ENCODE results near the gene ID1.
"Not testable (repeated sequence)": the region's sequence is repeated elsewhere in the genome, so short reads cannot be mapped to it uniquely, and the experiment has no call there.

ID1 gene

GRCh38 chr20:31638816-31639215 is 33.7 kb downstream of the ID1 start:
- DNase-seq: no peak

GRCh38 chr20:31640259-31640658 is 35.2 kb downstream of the ID1 start:
- DNase-seq: no peak

- no peak for DNase-seq
Measured at GRCh38 chr20:31641391-31641790, 36.3 kb downstream of the ID1 start.

- no peak for DNase-seq
Measured at GRCh38 chr20:31642837-31643236, 37.7 kb downstream of the ID1 start.

- no peak for DNase-seq
Measured at GRCh38 chr20:31643522-31643921, 38.4 kb downstream of the ID1 start.

- DNase-seq: no peak
Measured at GRCh38 chr20:31644701-31645100, 39.6 kb downstream of the ID1 start.

GRCh38 chr20:31648104-31648503 is 43.0 kb downstream of the ID1 start:
- DNase-seq: not testable (repeated sequence)

GRCh38 chr20:31652917-31653396 is 47.9 kb downstream of the ID1 start:
- DNase-seq: no peak

GRCh38 chr20:31653561-31653960 is 48.5 kb downstream of the ID1 start:
- no peak for DNase-seq

GRCh38 chr20:31654534-31654933 is 49.4 kb downstream of the ID1 start:
- DNase-seq: no peak

All from CD4-positive, alpha-beta T cell treated with Interleukin-10 for 1 hour (primary cell).